Stimulated activated CD4-positive, alpha-beta T cell treated with anti-CD3 and anti-CD28 coated beads, Interleukin-1b, Interleukin-23, amount 100 ng/mL, for 4 hours (primary cell): ENCODE results near the gene ZFP36L2.

Source experiments
- DNase-seq, 2 donors: peaks; one replicate each; pipeline ENCODE4 v3.0.0-alpha.2; 2020; ENCODE audit warnings: low read depth in 2 of 2

The ZFP36L2 gene

DNA sequence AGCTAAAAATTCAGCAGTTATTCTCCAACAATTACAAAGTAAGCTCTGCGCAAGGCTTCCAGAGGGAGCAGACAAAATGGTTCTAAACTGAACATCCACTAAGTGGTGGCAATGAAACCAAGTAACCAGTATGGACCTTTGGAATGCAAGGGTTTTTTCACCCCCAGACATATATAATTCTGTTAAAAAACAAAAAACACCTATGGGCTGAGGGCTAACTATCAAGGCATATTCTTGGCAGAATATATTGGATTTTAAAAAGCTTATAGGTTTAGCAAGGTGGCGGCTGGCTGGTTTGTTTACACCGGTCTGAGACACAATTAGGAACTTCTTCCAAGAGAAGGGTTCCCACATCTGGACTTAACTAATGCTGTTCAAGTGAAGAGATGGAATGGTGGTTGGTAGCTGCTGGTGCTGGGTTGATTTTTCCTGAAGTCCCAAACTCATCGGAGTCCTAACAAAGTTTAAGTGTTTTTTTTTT is 2.8 kb downstream of the ZFP36L2 start:
- DNase-seq: no peak

DNA sequence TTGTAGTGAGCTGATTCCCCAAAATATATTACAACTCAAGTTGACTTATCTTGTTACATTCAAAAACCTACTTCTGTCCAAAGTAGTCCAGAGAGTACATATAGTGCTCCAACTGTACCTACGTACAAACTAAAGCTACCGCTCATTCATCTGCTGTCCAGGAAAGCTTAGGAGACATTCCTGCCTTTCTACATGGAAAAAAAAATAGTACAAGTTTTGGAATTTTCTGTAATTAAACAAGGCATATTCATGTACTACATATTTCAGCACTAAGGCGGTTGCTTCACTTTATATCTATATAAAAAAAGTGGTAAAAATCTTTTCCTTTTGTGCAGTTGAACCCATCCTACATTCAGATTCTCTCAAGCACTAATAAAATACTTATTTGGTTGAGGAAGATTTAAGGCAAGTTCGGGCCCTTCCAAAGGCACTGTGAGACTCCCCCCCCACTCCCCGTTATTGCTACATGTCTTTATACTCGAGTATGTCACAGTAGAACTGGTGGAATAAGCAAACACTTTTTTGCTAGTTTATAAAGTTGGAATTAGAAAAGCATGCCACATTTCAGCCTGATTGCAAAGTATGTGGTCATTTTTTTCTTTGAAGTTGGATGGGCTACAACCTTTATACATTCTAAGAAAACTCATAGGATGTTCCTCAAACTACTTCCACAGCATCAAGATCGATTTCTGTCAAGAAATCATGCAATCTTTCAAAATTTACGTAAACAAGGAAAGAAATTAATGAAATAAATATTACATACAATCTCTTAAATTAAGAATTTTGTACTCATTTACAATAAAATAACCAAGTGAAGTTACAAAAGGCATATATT is 3.7 kb downstream of the ZFP36L2 start:
- DNase-seq: no peak

DNA sequence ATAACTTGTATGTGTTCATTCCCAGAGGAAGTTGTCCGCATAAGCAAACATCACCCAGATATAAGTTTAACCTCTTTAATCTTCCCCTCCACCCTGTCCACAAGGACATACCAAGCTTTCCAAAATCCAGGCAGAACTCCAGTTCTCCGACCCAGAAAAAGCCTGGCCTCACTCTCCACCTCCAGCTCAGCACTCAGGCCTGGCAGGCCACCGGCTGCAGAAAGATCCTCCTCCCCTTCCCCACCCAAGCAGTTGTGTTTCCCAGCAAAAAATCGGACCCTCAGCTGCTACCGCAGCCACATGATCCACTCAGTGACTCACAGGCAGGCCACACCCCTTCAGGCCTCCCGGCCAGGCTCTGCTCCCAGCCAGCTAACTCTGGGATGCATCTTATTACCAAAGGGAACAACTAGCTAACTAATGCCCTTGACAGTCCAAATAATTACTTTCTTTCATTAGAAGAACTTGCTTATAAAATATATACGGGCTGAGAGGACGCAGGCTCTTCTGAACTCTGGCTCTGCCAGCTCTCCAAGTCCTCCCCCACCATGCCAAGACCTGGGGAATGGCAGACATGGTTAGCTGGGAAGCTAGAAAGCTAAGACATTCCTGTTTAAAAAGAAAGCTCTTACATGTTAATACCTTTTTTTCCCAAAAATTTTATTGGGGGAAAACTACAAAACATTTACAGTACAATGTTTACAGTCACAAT is 4.5 kb downstream of the ZFP36L2 start:
- peak in 1 of 2 donors; percentile 27 for DNase-seq

DNA sequence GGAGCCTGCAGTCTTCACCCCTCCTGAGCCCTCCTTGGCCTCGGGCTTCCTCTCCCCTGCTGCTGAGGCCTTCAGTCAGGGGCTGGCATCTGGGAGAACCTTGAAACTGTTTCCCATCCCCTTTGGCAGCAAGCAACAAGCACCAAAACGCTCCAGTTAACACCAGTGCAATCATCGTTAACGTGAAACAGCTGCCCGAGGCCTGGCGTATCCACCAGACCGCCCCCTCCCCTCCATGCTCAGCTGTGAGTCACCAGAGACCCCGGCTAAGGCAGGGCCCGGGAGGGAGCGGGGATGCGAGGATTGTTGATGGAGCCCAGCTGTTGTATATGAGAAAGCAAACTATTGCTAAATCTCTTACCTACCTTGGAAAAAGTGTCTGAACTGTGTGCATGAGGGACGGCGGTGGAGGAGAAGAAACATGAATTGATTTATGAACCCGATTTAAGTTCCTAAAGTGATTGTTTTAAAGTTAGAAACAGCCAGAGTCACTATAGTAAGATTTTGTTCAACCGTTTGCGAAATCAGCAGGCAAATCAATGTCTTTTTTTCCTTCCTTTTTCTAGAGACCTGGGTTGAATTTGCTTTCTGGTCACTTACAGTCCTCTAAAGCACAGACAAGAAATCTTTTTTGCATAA is 5.2 kb downstream of the ZFP36L2 start:
- DNase-seq: no peak

DNA sequence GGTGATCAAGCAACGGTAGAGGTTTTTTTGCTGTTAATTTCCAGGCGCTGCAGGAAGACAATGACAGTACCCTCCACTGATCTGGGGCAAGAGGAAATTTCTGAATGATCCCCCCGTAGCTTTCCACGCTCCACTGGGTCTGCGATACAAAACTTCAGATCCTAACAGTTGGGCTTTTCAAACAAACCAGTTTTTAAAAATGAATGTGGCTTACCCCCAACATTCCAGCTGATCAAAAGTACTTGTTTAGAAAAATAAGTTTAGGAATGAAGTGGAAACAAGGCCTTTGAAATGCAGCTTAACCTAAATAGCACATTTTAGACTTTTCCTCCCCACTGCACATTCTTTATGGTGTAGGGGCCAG is 5.7 kb downstream of the ZFP36L2 start:
- no peak for DNase-seq

DNA sequence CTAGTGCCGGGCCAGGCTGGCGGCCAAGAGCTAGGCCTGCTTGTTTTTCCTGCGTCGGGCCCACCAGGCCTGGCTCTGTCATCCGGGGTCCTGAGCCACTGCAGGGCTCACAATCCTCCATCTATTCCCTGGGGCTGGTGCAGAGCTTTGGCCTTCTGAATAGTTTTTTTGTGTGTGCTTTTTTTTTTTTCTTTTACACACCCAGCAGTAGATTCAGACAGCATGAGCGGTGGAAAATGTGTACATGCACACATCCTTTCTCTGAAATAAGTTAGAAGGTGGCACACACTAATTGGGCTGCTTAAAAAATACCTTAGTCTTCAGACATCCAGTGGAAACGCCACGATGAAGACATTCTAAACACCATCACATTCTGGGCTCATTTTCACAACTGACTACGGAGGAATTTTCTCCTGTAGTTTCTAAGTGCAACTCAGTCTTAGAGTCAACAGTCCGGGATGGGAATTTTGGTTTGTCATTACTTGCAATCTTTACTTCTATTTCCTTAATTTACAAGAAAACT is 6.1 kb downstream of the ZFP36L2 start:
- DNase-seq: no peak

DNA sequence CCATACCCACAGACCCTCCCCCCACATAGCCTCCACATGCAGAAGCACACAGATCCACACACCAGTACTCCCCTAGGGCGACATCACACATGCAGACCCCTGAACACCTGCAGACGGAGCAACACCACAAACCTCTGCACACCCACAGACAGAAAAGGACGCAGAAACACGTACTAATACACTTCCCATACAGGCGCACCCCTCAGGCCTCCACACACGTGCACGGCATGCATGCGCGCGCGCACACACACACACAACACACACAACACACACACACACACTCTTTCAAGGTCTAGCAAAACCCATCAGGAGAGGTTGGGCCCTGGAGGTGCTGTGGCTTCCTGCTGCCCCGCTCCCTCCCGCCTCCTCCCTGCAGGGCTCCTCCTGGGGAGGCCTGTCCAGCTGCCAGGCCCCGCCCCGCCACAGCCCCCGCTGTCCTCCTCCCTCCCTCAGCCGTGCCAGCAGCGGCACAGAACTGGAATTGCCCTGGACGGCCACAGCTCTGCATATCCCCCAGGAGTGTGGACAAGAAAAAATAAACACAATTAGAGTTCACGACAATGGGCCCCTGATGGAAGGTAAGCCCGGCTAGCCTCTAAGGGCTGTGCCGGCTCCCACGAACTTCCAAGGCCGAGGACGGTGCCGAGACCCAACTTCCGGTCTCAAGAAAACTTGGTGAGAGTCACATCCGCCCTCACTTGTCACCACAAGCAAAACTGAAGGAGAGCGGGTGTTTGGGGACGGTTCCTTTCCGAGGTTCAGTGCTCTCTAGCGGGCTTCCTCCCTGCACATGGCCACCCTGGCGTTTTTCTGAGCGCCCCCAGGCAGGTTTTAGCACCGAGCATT is 6.8 kb downstream of the ZFP36L2 start:
- peak; percentile 45 to 49 for DNase-seq

DNA sequence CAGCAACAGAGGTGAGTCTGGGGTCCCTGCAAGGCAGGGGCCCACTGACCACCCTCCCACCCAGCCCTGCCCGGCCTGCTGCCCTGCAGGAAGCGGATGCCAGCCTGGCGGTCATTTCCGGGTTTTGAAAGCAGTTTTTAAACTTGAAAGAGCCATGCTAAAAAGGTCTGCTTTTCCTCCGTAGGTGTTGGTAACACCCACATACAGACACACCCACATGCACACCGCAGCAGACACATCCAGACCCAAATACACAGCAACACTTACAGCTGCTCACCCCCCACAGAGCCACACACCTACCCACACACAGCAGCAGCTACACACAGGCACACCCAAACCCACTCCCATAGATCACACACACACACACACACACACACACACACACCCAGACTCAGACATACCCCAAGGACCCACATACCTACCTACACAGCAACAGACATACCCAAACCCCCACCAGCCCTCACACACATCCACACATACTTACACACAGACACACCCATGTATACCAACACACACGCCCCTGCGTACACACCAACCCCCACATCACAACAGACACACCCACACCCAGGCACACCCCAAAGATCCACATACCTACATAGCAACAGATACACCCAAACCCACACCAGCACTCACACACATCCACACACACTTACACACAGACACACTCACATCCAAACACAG is 7.6 kb downstream of the ZFP36L2 start:
- DNase-seq: peak in 1 of 2 donors; percentile 62

DNA sequence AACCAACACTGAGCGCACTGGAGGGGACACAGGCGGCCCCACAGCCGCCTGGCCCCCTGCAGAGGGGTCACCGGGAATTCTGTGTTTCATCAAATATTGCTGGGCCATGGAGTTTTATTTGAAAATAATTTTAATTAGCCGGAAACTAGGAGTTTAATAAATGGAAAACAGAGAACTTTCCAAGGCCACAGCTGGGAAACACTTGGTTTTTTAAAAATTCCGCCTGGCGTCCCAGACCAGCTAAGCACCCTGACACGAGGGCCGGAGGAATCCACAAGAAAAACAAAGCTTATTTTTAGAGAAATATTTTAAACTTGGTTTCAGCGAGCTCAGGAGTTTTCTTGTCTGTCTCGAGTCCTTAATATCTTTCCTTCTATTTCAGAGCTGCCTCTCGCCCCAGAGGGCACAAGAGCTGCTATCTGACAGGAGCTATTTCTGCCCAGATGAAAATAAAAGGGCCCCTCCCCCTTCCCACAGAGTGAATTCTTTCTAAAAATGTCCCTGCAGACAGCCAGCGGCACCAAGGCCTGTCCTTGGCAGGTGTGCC is 8.2 kb downstream of the ZFP36L2 start:
- no peak for DNase-seq

DNA sequence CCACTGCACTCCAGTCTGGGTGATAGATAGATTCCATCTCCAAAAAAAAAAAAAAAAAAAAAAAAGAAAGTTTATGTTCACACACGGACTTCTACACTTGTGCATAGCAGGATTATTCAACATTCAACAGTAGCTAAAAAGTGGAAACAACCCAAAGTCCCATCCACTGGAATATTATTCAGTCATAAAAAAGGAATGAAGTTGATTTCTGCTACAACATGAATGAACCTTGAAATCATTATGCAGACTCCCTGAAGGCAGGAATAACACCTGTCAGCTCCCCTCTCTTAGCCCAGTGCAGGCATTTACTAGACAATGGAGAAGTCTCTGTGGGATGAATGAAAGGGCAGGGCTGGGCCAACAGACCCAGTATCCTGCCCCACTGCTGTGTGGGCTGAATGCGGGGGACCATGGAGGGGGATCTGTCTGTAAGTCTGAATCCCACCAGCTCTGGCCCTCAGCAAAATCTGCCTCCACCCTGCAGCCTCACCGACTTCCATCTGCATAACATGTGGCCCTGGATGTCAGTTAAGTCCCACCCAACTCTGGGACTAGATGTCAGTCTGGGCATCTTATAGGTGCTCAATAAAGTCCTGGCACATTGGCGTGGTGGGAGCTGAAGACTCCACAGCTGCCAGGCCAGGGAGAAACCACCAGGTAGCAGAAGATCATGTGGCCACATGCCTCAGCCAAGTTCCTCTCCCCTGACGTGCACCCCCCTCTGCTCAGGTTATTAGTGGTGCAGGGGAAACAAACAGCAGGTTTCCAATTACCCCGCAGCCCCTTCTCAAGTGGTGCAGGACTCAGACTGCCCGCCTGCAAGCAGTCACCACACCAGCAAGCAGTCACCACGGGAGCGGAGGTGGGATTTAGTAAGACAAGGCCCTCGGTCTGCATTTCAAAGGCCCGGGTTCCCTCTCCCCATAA is 8.9 kb downstream of the ZFP36L2 start:
- no peak for DNase-seq

DNA sequence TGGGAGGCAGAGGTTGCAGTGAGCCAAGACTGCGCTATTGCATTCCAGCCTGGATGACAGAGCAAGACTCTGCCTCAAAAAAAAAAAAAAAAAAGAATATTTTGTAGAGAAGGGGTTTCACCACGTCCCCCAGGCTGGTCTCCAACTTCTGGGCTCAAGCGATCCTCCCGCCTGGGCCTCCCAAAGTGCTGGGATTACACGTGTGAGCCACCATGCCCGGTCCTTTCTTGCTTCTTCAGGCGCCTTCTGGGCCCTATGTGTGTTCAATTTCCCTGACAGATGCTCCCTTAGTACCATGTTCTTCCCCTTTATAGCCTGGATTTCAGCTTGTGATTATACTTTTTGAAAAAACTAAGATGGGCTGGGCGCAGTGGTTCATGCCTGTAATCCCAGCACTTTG is 9.8 kb downstream of the ZFP36L2 start:
- DNase-seq: no peak

DNA sequence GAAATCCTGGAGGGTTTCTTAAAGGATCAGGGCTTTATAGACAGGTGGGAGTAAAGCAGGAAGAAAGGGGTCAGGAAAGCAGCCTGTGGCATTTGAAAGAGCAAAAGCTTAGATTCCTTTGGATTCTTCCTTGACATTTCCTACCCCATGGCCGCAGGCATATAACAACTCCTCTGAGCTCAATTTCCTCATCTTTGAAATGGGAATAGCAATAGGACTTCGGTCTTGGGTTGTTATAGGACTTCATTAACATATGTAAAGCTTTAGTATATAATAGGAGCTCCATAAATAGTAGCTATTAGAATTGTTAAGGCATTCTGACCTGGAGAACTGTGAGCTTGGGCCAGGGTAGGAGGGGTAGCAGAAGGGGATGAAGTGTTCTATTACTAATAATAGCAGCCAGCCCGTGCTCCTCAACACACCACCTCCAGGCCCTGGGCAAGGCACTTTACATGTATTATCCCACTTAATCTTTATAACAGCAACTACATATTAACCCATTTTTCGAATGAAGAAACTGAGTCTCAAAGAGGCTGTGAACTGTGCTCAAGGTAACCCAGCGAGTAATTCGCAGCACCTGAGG is 10.6 kb downstream of the ZFP36L2 start:
- no peak for DNase-seq

DNA sequence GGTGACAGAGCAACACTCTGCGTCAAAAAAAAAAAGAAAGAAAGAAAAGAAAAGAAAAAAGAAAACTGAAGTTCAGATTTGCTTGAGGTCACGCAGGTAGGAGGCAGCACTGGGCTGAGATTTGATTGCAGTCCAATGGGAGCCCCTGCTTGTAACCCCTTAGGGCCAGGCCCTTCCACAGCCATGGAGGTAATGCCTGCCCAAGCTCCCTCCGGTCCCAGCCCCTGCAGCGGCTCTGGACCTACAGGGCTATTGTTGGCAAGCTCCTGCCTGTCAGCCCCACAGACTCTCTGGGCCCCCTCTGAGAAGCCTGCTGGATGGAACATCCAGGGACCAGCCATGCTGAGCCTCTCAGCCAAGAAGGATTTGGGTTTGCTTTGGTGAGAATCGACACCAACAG is 12.2 kb downstream of the ZFP36L2 start:
- DNase-seq: no peak

DNA sequence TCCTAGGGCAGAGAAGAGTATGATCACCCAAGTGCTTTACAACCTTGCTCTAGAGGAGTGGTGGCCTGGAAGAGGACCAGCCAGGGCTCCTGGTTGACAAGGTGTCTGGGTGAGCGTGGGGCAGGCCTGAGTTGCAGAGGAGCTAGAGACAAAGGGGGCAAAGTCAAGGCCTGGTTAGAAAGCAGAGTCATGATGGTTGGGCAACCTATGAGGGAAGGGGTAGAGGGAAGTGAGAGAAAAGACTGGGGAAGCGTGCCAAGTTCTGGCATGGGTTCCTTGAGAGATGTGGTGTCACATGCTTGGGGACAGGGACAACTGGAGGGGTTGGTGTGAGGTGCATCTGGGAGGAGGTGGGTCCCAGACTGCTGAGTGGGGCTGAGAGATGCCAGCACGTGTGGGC is 13.5 kb downstream of the ZFP36L2 start:
- DNase-seq: no peak

DNA sequence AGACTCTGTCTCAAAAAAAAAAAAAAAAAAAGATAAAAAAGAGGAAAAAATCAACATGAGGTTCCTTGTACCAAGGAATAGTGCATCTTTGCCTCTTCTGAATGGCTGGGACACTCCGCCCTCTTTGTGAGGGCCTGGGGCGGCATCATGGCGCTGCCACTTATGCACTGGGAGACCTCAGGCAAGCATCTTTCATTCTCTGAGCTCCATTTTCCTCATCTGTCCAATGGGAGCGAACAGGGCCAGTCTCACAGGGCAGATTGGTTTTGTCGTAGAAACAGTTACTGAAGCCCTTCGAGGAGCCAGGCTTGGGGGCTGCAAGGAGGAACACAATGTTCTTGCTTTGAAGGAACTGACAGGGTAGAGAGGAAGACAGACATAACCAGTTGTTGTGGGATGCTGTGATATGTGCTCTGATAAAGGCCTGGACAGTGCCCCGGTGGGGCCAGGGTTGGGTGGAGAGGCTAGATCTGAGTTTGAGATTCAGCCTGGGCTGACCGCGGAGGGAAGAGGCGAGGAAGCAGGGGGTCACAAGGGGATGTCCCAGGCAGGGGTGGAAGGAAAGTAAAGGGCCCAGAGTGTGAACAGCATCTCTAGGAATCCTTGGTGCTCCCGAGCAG is 14.1 kb downstream of the ZFP36L2 start:
- DNase-seq: no peak

DNA sequence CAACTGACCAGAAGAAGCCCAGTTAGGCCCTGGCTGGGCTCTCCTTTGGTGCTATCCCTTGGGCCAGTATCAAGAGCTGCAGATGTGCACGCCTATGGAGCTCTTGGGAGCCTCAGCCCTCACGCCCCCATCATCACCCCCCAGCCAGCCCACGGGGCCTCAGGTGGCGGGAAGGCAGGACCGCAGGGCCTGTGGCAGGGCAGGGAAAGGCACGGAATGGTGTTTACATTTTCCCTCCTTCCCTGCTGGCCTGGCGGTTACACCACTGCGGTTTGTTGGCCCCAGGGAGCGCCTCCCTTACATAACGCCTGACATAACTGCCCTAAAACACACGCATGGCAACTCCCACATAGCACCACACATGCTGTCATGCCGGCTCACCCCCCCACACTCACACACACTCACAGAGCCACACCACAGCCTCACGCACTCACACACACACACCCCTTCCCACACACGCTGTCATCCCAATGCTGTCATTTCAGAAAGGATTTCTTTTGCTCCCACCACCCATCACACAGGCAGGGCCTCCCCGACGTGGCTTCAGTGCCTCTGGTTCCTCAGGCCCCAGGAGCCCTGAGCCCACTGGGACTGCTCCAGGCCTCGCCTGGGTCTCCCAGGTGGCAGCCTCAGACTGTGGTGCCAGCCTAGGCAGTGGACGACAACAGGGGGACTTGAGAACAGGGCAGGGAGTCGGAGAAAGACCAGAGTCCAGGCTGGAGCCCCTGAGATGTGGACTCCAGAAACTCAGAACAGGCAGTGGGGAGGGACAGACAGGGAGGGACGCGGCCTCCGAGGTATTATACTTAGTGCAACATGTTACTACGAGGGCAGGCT is 15.7 kb downstream of the ZFP36L2 start:
- DNase-seq: no peak

DNA sequence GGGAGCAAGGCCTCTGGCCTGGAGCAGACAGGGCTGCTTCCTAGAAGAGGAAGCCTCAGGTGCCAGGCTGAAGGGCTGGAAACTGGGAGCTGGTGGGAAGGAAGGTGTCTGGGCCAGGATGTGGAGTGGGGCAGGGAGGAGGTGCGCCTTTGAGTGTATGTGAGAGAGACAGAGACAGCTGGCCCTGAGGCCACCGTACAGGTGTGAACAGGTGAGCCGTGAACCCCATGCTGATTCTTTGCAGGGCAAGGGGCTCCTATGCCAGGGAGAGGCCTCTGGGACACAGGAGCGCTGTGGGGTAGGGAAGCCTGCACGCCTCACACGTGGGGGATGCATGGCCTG is 16.3 kb downstream of the ZFP36L2 start:
- DNase-seq: no peak

DNA sequence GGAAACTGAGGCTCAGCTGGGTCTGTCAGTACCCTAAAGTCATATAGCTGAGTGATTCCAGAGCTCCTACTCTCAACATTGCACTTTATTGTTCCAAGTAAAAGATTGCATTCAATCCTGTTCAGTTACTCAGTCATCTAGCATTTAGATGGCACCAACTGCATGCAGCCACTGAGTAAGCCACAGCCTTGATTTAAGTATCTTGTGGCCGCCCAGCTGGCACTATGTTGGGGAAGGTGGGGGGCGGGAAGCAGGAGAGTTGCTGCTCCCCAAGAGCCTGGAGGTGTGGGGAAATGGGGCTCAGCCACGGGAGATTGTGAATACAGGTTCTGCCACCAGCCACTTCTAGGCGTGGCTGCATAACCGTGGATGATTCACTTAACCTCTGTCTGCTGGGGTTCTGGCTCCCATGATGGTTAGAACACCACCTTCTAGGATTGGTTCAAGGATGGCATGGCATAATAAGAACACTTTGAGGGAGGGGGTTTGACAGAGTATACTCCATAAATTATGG is 17.1 kb downstream of the ZFP36L2 start:
- no peak for DNase-seq
